SHP77 (cell line): Measurements from ENCODE around the gene TP53RK.
"Not testable (repeated sequence)": the region's sequence is repeated elsewhere in the genome, so short reads cannot be mapped to it uniquely, and the experiment has no call there.

ENCODE experiments used
- DNase-seq, 2 experiments: peaks; one replicate each; lab custom pipeline; 2025; lab: John Stamatoyannopoulos, UW

The TP53RK gene

GRCh38 chr20:46683011-46683667, 6.1 kb downstream of the TP53RK start:
- DNase-seq: no peak

- no peak for DNase-seq
Observed at GRCh38 chr20:46682063-46682821, 7.0 kb downstream of the TP53RK start.

GRCh38 chr20:46681032-46681854, 8.0 kb downstream of the TP53RK start:
- peak; percentile 44 to 60 for DNase-seq

- DNase-seq: no peak
Observed at GRCh38 chr20:46680684-46681031, 8.6 kb downstream of the TP53RK start.

- no peak for DNase-seq
Observed at GRCh38 chr20:46678516-46678915, 10.7 kb downstream of the TP53RK start.

GRCh38 chr20:46677608-46678007, 11.6 kb downstream of the TP53RK start:
- DNase-seq: no peak

- not testable (repeated sequence) for DNase-seq
Observed at GRCh38 chr20:46676649-46677316, 12.5 kb downstream of the TP53RK start.

- DNase-seq: no peak
Observed at GRCh38 chr20:46674253-46675083, 14.8 kb downstream of the TP53RK start.

GRCh38 chr20:46673394-46674252, 15.6 kb downstream of the TP53RK start:
- DNase-seq: no peak

GRCh38 chr20:46672543-46673148, 16.6 kb downstream of the TP53RK start:
- no peak for DNase-seq

GRCh38 chr20:46671866-46672542, 17.2 kb downstream of the TP53RK start:
- DNase-seq: no peak

GRCh38 chr20:46670585-46671584, 18.4 kb downstream of the TP53RK start:
- no peak for DNase-seq

GRCh38 chr20:46670228-46670584, 19.0 kb downstream of the TP53RK start:
- DNase-seq: no peak

- DNase-seq: no peak
Observed at GRCh38 chr20:46666818-46667515, 22.3 kb downstream of the TP53RK start.

- DNase-seq: no peak
Observed at GRCh38 chr20:46666306-46666705, 22.9 kb downstream of the TP53RK start.

- no peak for DNase-seq
Observed at GRCh38 chr20:46665602-46666001, 23.6 kb downstream of the TP53RK start.

GRCh38 chr20:46663531-46663930, 25.7 kb downstream of the TP53RK start:
- DNase-seq: no peak

GRCh38 chr20:46661659-46662058, 27.6 kb downstream of the TP53RK start:
- no peak for DNase-seq
